Aortic smooth muscle cell (primary cell): Measurements from ENCODE around the gene SLC18A3. TPM values are rescaled to one million over a fixed set of nuclear protein-coding genes. Genes with fewer than 3 reads are reported as not detected.

Experiments
- total RNA-seq: library from RNA; depleted of rRNA; stranded (reverse); fragments of >200 nt; gene quantifications from 2 replicates; pipeline ENCODE4 v1.2.3, GENCODE V29; 2014

The SLC18A3 gene
- total RNA-seq, result not detected in 2 replicates

DNA sequence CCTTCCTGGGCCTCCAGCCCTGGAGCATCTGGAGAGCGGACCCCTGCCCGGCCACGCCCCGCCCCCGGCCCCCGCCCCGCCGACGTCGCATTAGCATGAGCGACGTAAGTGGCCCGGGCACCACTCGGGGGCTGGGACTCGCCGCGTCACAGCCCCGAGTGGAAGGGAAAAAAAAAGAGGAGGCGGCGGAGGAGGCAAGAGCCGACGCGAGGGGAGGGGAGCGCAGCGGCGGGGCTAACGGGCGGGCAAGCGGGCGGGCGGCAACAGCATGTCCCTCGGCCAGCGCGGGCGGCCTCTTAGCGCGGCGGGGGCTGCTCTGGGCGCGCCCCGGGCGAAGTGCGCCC, at the start of gene SLC18A3:
TSS of gene SLC18A3 (plus strand) at position 197 of the 344 bp plus-strand sequence. CDS start 431 bp downstream, outside the sequence.

GRCh38 chr10:49613882-49614241, 3.8 kb downstream of the SLC18A3 start, which contains the start of gene CHAT:
TSS of gene CHAT (plus strand) at chr10:49614037. CDS start at chr10:49614190, 153 bp downstream.

Other genes starting within 250 kb of the SLC18A3 start
- not detected in 2 replicates for gene DRGX, start 214.2 kb upstream of the SLC18A3 start, total RNA-seq
- gene ERCC6, start 71.2 kb upstream of the SLC18A3 start, total RNA-seq, result 75.6 and 130 TPM in 2 replicates
- gene CHAT, start 3.7 kb downstream of the SLC18A3 start, total RNA-seq, result 0.06 TPM in 1 of 2 replicates, not detected in the other
- gene C10orf53, start 69.3 kb downstream of the SLC18A3 start, total RNA-seq, result not detected in 2 replicates
- 0.26 and 0.68 TPM in 2 replicates for gene OGDHL, start 152.0 kb downstream of the SLC18A3 start, total RNA-seq